Heart left ventricle (tissue), 13 donors: ENCODE measurements around the gene EVL.

ENCODE experiments used
- POLR2A ChIP-seq, 2 donors: fragments of 450-650 bp; IDR thresholded peaks; one replicate each; pipeline ENCODE4 v1.6.1; 2017; ENCODE audit warnings: antibody characterized with exemption in 2 of 2, mild to moderate bottlenecking in 2 of 2, moderate library complexity in 2 of 2
- TF ChIP-seq, protein P1 (sequence below), 12 donors: fragments of 200-600 bp; sonication (generic) in 4 of 12; IDR thresholded peaks; one replicate each; pipeline versions ENCODE4 v1.5.0 to v1.8.0; 2018 to 2022; ENCODE audit warnings: antibody characterized with exemption in 12 of 12, mild to moderate bottlenecking in 5 of 12
- donor health status: ischemic (EF 13 %, LVEDD 7.1; RV severe dilation, severe dysfunction).
- donor health status: DM: no; HTN: yes; CAD: no.
- donor health status: DM: no; HTN: no; CAD: no.
- donor health status: ischemic (EF 25% LVEDD 6.9; RV normal size, moderate dysfunction).
- donor health status: ischemic (EF 25% LVEDD 5.7; RV mildly dilated, moderate dysfunction).
- donor health status: ischemic (EF 35%, LVEDD 5.7; RV mildly dilated, moderate dysfunction).
- donor health status: nonischemic (EF 11% LVEDD 7.7; RV severe dilation, severe dysfunction).
- donor health status: DM: yes; HTN: yes; CAD: no.
- donor health status: PGD.
- donor health status: ischemic (EF 29% LVEDD 5.4; RV normal size, mild dysfunction).
- donor health status: nonischemic (EF 23%, LVEDD 6.1; RV moderate dilation, normal function).

DNA sequence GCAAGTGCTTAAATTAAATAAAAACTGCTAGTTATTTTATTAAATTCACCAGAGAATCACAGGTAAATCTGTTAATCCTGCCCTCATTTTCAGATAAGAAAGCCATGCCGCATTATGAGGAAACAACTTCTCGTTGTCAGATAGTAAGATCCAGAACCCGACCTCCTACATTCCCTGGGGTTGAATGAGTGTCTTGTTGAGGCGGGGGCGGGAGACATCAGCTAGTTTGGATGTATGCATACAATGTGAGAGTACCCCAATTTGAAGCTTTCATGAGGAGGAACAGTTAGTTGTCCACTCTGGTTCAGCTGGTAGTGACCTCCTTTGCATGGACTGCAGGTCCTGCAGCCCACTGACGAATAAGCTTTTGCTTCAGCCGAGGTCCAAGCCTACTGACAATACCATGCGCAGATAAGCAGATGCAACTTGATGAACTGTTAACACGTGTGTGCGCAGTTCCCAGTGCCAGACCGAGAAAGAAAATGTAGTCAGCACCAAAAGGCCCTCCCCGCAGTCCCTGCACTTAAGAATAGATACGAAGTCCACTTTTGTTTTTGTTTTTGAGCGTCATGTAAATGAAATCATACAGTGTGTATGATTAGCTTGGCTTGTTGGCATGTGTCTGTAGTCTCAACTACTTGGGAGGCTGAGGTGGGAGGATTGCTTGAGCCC is 34.9 kb downstream of the EVL start:
- TF ChIP-seq, protein P1, sequence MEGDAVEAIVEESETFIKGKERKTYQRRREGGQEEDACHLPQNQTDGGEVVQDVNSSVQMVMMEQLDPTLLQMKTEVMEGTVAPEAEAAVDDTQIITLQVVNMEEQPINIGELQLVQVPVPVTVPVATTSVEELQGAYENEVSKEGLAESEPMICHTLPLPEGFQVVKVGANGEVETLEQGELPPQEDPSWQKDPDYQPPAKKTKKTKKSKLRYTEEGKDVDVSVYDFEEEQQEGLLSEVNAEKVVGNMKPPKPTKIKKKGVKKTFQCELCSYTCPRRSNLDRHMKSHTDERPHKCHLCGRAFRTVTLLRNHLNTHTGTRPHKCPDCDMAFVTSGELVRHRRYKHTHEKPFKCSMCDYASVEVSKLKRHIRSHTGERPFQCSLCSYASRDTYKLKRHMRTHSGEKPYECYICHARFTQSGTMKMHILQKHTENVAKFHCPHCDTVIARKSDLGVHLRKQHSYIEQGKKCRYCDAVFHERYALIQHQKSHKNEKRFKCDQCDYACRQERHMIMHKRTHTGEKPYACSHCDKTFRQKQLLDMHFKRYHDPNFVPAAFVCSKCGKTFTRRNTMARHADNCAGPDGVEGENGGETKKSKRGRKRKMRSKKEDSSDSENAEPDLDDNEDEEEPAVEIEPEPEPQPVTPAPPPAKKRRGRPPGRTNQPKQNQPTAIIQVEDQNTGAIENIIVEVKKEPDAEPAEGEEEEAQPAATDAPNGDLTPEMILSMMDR (IDR thresholded peaks at IDR 0.05), result no peak
- TF ChIP-seq POLR2A (IDR thresholded peaks at IDR 0.05), result no peak
